ENCODE measurements around the gene PSMC1. TPM values are rescaled to one million over a fixed set of nuclear protein-coding genes. Genes with fewer than 3 reads are reported as not detected.

The PSMC1 gene
- polyA plus RNA-seq, 2 donors, result 64.1 to 135 TPM

- no peaks in the 10 kb centered on the region for H3K27me3 ChIP-seq (ENCODE audit: control insufficient read depth in 1 of 2, insufficient read depth in 2 of 2, low read length in 2 of 2)
- H3K36me3 ChIP-seq (ENCODE audit: control insufficient read depth in 2 of 2, insufficient read depth in 2 of 2, low read length in 1 of 2), result peaks cover 0 to 19% of the 10 kb centered on the region in 2 donors
- no peaks in the 10 kb centered on the region for H3K4me1 ChIP-seq (ENCODE audit: control insufficient read depth in 2 of 2, insufficient read depth in 2 of 2, low read length in 1 of 2)
- WGBS, 2 donors, result 91 to 94% methylated on average over 7 of the region's 7 CpGs
- no peak overlapping the region for H3K27ac ChIP-seq (ENCODE audit: low read depth in 2 of 2, low read length in 1 of 2)
- H3K4me3 ChIP-seq (ENCODE audit: low read depth in 1 of 2, low read length in 2 of 2), result no peak overlapping the region
- no peaks in the 10 kb centered on the region for H3K9me3 ChIP-seq (ENCODE audit: control insufficient read depth in 2 of 2, insufficient read depth in 1 of 2, low read depth in 1 of 2, low read length in 1 of 2)
These were observed 52.2 kb downstream of the PSMC1 start for GRCh38 chr14:90308561-90308960.

- WGBS, 2 donors, result 83 to 86% methylated on average over 2 of the region's 2 CpGs
- H3K36me3 ChIP-seq (ENCODE audit: control insufficient read depth in 2 of 2, insufficient read depth in 2 of 2, low read length in 1 of 2), result peaks cover 0 to 8% of the 10 kb centered on the region in 2 donors
These were observed 60.9 kb downstream of the PSMC1 start for GRCh38 chr14:90317286-90317685.

GRCh38 chr14:90318016-90318415 is 61.7 kb downstream of the PSMC1 start:
- Histone ChIP-seq H3K27me3 (ENCODE audit: control insufficient read depth in 1 of 2, insufficient read depth in 2 of 2, low read length in 2 of 2) (no peaks in the 10 kb centered on the region), H3K36me3 (ENCODE audit: control insufficient read depth in 2 of 2, insufficient read depth in 2 of 2, low read length in 1 of 2) (peaks cover 0 to 4% of the 10 kb centered on the region in 2 donors)
- WGBS, 2 donors, result 67 to 76% methylated on average over 4 of the region's 4 CpGs

More at GRCh38 chr14:90317286-90317685, 60.9 kb downstream of the PSMC1 start:
- H3K4me3 ChIP-seq (ENCODE audit: low read depth in 1 of 2, low read length in 2 of 2), result no peak overlapping the region
- no peaks in the 10 kb centered on the region for H3K27me3 ChIP-seq (ENCODE audit: control insufficient read depth in 1 of 2, insufficient read depth in 2 of 2, low read length in 2 of 2)
- no peaks in the 10 kb centered on the region for H3K4me1 ChIP-seq (ENCODE audit: control insufficient read depth in 2 of 2, insufficient read depth in 2 of 2, low read length in 1 of 2)
- no peak overlapping the region for H3K27ac ChIP-seq (ENCODE audit: low read depth in 2 of 2, low read length in 1 of 2)
- H3K9me3 ChIP-seq (ENCODE audit: control insufficient read depth in 2 of 2, insufficient read depth in 1 of 2, low read depth in 1 of 2, low read length in 1 of 2), result no peaks in the 10 kb centered on the region

GRCh38 chr14:90319173-90319572 is 62.8 kb downstream of the PSMC1 start:
- H3K4me1 ChIP-seq (ENCODE audit: control insufficient read depth in 2 of 2, insufficient read depth in 2 of 2, low read length in 1 of 2), result no peaks in the 10 kb centered on the region
- no peak overlapping the region for H3K4me3 ChIP-seq (ENCODE audit: low read depth in 1 of 2, low read length in 2 of 2)
- H3K27ac ChIP-seq (ENCODE audit: low read depth in 2 of 2, low read length in 1 of 2), result no peak overlapping the region
- 89 to 90% methylated on average over 3 of the region's 3 CpGs for WGBS, 2 donors
- no peaks in the 10 kb centered on the region for H3K36me3 ChIP-seq (ENCODE audit: control insufficient read depth in 2 of 2, insufficient read depth in 2 of 2, low read length in 1 of 2)
- no peaks in the 10 kb centered on the region for H3K27me3 ChIP-seq (ENCODE audit: control insufficient read depth in 1 of 2, insufficient read depth in 2 of 2, low read length in 2 of 2)
- H3K9me3 ChIP-seq (ENCODE audit: control insufficient read depth in 2 of 2, insufficient read depth in 1 of 2, low read depth in 1 of 2, low read length in 1 of 2), result no peaks in the 10 kb centered on the region

More at GRCh38 chr14:90318016-90318415, 61.7 kb downstream of the PSMC1 start:
- Histone ChIP-seq H3K27ac (ENCODE audit: low read depth in 2 of 2, low read length in 1 of 2) (no peak overlapping the region), H3K4me1 (ENCODE audit: control insufficient read depth in 2 of 2, insufficient read depth in 2 of 2, low read length in 1 of 2) (no peaks in the 10 kb centered on the region), H3K4me3 (ENCODE audit: low read depth in 1 of 2, low read length in 2 of 2) (no peak overlapping the region), H3K9me3 (ENCODE audit: control insufficient read depth in 2 of 2, insufficient read depth in 1 of 2, low read depth in 1 of 2, low read length in 1 of 2) (no peaks in the 10 kb centered on the region)

GRCh38 chr14:90319634-90320541 is 63.5 kb downstream of the PSMC1 start:
- Histone ChIP-seq H3K4me1 (ENCODE audit: control insufficient read depth in 2 of 2, insufficient read depth in 2 of 2, low read length in 1 of 2) (no peaks in the 10 kb centered on the region), H3K4me3 (ENCODE audit: low read depth in 1 of 2, low read length in 2 of 2) (no peak overlapping the region), H3K9me3 (ENCODE audit: control insufficient read depth in 2 of 2, insufficient read depth in 1 of 2, low read depth in 1 of 2, low read length in 1 of 2) (no peaks in the 10 kb centered on the region), H3K27me3 (ENCODE audit: control insufficient read depth in 1 of 2, insufficient read depth in 2 of 2, low read length in 2 of 2) (no peaks in the 10 kb centered on the region), H3K27ac (ENCODE audit: low read depth in 2 of 2, low read length in 1 of 2) (no peak overlapping the region), H3K36me3 (ENCODE audit: control insufficient read depth in 2 of 2, insufficient read depth in 2 of 2, low read length in 1 of 2) (no peaks in the 10 kb centered on the region)
- WGBS, 2 donors, result 94% methylated on average over 6 of the region's 6 CpGs

- H3K9me3 ChIP-seq (ENCODE audit: control insufficient read depth in 2 of 2, insufficient read depth in 1 of 2, low read depth in 1 of 2, low read length in 1 of 2), result no peaks in the 10 kb centered on the region
- H3K36me3 ChIP-seq (ENCODE audit: control insufficient read depth in 2 of 2, insufficient read depth in 2 of 2, low read length in 1 of 2), result no peaks in the 10 kb centered on the region
- no peak overlapping the region for H3K4me3 ChIP-seq (ENCODE audit: low read depth in 1 of 2, low read length in 2 of 2)
- H3K27me3 ChIP-seq (ENCODE audit: control insufficient read depth in 1 of 2, insufficient read depth in 2 of 2, low read length in 2 of 2), result no peaks in the 10 kb centered on the region
- H3K27ac ChIP-seq (ENCODE audit: low read depth in 2 of 2, low read length in 1 of 2), result no peak overlapping the region
- no peaks in the 10 kb centered on the region for H3K4me1 ChIP-seq (ENCODE audit: control insufficient read depth in 2 of 2, insufficient read depth in 2 of 2, low read length in 1 of 2)
- 85 to 92% methylated on average over 4 of the region's 4 CpGs for WGBS, 2 donors
These were observed 65.5 kb downstream of the PSMC1 start for GRCh38 chr14:90321891-90322290.

Other genes with a start within 250 kb of the PSMC1 start
- gene KCNK13, start 194.6 kb upstream of the PSMC1 start, polyA plus RNA-seq, result under 1 TPM; 0.06 to 0.07 TPM
- 1 to 10 TPM; 5.4 to 7.4 TPM for gene NRDE2, start 75.4 kb downstream of the PSMC1 start, polyA plus RNA-seq
- 100 to 1,000 TPM; 487 to 518 TPM for gene CALM1, start 140.5 kb downstream of the PSMC1 start, polyA plus RNA-seq